ENCODE results near the gene COBL.

GRCh38 chr7:51223505-51223904, 93.1 kb downstream of the COBL start:
- TF ChIP-seq POLR2A (IDR thresholded peaks at IDR 0.05) (no peak), POLR2AphosphoS5 (IDR thresholded peaks at IDR 0.05) (no peak)
